ENCODE measurements around the gene BCL7A. TPM values are rescaled to one million over a fixed set of nuclear protein-coding genes. Genes with fewer than 3 reads are reported as not detected.

Gene BCL7A
- total and polyA plus RNA-seq, 9 of the 15 experiments (the other 6 are each of a cell fraction or from before 2014, with no cell fraction given): 0.25 to 21.9 (median 14.9) TPM

- TF ChIP-seq IRF1 (CRISPR knock-in tag; IDR thresholded peaks at IDR 0.05; ENCODE audit: borderline replicate concordance) (no peak), TRIM25 (IDR thresholded peaks at IDR 0.05; ENCODE audit: borderline replicate concordance) (no peak), KLF13 (tag; IDR thresholded peaks at IDR 0.05; ENCODE audit: borderline replicate concordance, low read depth) (no peak), MAZ (CRISPR knock-in tag; conservative IDR thresholded peaks at IDR 0.05 in 1 of 2, IDR thresholded peaks at IDR 0.05 in 1 of 2) (0 out of 4 replicates have a peak, but pooled peaks of 1 of the 2 experiments have one; percentile 5), RBM15 (IDR thresholded peaks at IDR 0.05; ENCODE audit: insufficient read depth, low read length) (no peak), ZMIZ1 (IDR thresholded peaks at IDR 0.05; ENCODE audit: low read depth in 2 of 2, low read length in 2 of 2) (no peak), CHD2 (IDR thresholded peaks at IDR 0.05; ENCODE audit: low read depth, low read length) (no peak), EHMT2 (IDR thresholded peaks at IDR 0.05) (no peak), ZSCAN32 (CRISPR knock-in tag; IDR thresholded peaks at IDR 0.05) (no peak), CEBPG (CRISPR knock-in tag; IDR thresholded peaks at IDR 0.05) (no peak), CEBPG (tag; conservative IDR thresholded peaks at IDR 0.05 in 1 of 2, IDR thresholded peaks at IDR 0.05 in 1 of 2) (no peak), ZNF695 (CRISPR knock-in tag; IDR thresholded peaks at IDR 0.05) (no peak), AFF4 (CRISPR knock-in tag; IDR thresholded peaks at IDR 0.05) (no peak), TFE3 (CRISPR knock-in tag; IDR thresholded peaks at IDR 0.05) (no peak)
Measured at GRCh38 chr12:122023339-122024131, 1.9 kb downstream of the BCL7A start (continued).
